HL-60/S4 treated with retinoic acid at 250 ng/mL for 4 days and 3 days (cell line): ENCODE data around the gene TBCB.
"Not testable (repeated sequence)": the region's sequence is repeated elsewhere in the genome, so short reads cannot be mapped to it uniquely, and the experiment has no call there.

Experiments used
- in situ Hi-C: fragments of 300-500 bp; cut with MboI; formaldehyde crosslinking; loops from 2 replicates; pipeline ENCODE4 v1.7.0; 2022; ENCODE audit warnings: low sequenced_read_pairs

The TBCB gene

GRCh38 chr19:36115453-36116343, at the start of gene TBCB:
TBCB (plus strand) TSS chr19:36115468; CDS start chr19:36115561, 93 bp downstream.
- in situ Hi-C loops = no loop called here

DNA sequence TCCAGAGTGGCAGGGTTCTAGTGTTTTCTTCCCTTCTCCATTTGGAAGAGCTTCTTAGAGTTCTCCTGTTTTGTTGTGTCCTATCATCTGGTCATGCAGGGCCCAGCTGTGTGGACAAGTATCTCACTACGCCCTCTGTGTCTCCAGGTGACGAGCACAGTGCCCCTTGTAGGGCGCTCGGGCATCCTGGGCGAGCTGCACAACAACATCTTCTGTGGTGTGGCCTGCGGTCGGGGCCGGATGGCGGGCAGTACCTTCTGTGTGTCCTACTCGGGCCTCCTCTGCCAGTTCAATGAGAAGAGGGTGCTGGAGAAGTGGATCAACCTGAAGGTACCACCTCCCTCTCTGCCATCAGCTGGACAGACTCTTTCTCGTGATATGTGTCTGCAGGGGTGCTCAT, 47.6 kb upstream of the TBCB start:
- in situ Hi-C loops = no loop called here

DNA sequence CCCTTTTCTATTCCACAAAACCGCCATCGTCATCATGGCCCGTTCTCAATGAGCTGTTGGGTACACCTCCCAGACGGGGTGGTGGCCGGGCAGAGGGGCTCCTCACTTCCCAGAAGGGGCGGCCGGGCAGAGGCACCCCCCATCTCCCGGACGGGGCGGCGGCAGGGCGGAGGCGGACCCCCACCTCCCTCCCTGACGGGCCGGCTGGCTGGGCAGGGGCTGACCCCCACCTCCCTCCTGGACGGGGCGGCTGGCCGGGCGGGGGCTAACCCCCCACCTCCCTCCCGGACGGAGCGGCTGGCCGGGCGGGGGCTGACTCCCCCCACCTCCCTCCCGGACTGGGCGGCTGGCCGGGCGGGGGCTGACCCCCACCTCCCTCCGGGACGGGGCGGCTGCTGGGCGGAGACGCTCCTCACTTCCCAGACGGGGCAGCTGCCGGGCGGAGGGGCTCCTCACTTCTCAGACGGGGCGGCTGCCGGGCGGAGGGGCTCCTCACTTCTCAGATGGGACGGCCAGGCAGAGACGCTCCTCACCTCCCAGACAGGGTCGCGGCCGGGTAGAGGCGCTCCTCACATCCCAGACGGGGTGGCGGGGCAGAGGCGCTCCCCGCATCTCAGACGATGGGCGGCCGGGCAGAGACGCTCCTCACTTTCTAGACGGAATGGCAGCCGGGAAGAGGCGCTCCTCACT, 46.3 kb upstream of the TBCB start:
- in situ Hi-C loops = not testable (repeated sequence)

- in situ Hi-C loops = no loop called here
Observed at GRCh38 chr19:36072081-36072480, 43.2 kb upstream of the TBCB start.

DNA sequence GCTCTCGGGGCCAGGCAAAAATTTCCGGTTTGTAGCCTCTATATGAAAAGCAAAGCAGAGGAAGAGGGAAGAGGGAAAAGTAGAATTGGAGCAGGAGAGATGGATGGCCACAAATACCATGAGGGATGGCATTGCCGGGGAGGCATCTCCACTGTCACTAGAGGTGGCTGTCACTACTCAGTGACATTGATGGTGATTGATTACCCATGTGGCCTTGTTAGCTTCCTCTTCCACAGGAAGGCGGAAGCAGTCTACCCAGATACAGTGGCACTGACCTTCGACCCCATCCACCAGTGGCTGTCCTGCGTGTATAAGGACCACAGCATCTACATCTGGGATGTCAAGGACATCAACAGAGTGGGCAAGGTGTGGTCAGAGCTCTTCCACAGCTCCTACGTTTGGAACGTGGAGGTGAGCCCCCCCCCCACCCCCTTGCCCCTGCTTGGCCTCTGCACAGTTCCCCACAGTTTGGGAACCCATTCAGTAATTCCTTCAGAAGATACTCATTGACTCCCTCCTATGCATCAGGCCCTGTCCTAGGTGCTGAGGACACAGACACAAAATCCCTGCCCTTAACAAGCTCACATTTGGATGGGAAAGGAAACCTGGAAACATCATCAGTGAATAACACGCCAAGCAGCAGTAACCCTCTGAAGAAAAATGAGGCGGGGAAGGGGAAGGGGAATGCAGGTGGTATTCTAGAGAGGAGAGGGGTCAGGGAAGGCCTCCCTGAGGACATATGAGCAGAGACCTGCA, 42.0 kb upstream of the TBCB start:
- in situ Hi-C loops = no loop called here

- in situ Hi-C loops = no loop called here
Observed at GRCh38 chr19:36079389-36079945, 35.8 kb upstream of the TBCB start.

GRCh38 chr19:36081385-36081784, 33.9 kb upstream of the TBCB start:
- in situ Hi-C loops = no loop called here

GRCh38 chr19:36081894-36082293, 33.4 kb upstream of the TBCB start:
- in situ Hi-C loops = no loop called here

- in situ Hi-C loops = no loop called here
Observed at GRCh38 chr19:36082916-36083315, 32.4 kb upstream of the TBCB start.

DNA sequence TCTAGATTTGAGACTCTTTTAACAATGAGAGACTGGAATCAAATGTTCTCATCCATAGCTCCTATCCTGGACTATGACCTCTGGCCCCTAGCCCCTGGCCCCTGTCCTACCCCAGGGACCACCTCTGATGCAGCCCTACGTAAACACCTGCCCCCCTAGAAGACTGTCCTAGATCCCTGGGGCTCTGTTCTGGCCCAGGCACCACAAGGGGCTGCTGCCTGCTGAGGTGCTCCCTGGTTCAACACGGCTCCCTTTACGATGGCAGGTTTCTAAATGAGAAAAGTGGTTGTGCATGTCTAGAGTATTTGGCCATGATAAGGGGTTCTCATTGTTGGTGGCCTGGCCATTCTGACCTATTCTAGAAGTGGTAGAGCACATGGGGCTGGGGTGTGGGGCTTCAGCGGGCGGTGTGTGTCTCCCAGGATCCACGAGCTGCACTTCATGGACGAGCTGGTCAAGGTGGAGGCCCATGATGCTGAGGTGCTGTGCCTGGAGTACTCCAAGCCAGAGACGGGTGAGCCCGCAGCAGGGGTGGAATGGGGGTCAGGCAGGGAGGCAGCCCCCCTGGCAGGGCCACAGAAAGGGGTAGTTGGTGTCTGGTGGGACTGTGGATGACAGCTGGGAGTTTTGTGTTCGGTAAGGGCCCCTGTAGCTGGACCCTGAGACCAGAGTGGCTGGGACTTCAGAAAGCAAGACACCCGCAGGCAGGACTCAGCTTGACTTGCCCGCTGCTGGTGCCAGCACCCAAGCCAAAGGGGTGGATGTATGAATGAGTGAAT, 30.8 kb upstream of the TBCB start:
- in situ Hi-C loops = no loop called here

- in situ Hi-C loops = no loop called here
Observed at GRCh38 chr19:36086326-36086725, 28.9 kb upstream of the TBCB start.

DNA sequence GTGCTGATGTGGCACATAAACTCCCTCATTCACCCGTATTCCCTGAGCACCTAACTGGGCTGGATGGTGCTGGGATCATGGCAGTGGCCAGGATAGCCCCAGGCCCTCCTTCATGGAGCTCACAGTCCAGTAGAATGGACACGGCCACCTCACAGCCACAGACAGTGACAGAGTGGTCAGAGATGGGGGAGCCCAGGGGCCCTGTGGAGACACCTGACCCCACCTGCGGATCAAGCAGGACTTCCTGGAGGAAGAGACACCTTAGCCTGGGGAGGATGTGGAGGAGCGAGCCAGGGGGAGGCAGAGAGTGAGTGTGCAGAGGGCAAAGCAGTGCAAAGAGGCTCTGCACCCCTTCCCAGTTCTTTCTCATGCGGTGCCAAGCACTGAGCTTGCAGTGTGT, 25.4 kb upstream of the TBCB start:
- in situ Hi-C loops = no loop called here

DNA sequence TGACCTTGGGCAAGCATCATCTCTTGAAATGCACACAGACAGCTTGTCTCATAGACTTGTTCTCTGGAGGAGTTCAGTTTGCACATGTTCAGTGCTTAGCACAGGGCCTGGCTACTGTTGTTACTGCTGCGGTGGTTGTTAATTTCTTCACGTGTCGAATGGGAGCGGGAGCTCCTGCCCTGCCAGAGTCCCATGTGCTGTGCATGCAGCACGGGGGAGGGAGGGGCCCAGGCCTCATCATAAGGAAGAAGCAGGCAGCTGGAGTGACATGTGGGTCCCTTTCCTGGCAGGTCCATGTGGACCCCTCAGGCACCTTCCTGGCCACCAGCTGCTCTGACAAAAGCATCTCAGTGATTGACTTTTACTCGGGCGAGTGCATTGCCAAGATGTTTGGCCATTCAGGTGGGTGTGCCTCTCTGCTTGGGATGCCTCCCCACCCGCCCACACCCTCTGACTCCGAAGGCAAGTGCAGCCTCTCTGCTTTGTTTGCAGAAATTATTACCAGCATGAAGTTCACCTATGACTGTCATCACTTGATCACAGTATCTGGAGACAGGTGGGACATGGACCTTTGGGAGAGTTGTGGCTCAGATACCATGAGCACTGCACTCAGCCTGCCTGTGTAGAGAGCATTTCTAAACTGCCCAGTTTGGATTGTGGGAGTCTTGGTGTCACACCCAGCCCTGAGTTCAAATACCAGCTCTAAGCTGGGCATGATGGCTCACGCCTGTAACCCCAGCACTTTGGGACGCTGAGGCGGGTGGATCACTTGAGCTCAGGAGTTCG, 24.2 kb upstream of the TBCB start:
- in situ Hi-C loops = no loop called here

- in situ Hi-C loops = no loop called here
Observed at GRCh38 chr19:36092566-36092965, 22.7 kb upstream of the TBCB start.

DNA sequence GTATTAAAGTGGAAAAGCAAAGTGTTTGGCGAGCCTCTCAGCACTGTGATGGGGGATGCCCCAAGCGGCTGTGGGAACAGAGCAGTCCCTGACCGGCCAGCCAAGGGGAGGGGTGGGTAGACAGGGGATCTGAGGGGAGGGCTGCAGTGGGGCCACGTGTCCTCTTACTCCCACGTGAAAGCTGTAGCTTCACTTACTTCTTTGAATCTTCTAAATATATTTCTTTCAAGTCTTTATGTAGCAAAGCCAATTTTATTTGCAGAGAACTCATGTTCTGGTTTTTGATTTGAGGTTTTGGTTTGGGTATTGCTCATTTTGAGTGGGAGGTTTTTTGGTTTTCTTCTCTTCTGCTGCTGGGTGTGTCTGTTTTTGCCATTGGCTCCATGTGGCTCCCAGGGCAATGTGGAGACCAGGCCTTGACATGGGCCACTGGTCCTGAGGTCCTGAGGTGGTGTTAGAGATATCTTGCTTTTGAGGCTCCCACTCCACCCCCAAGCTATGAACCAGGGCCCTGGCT, 22.1 kb upstream of the TBCB start:
- in situ Hi-C loops = no loop called here

GRCh38 chr19:36093687-36094086, 21.6 kb upstream of the TBCB start:
- in situ Hi-C loops = no loop called here

DNA sequence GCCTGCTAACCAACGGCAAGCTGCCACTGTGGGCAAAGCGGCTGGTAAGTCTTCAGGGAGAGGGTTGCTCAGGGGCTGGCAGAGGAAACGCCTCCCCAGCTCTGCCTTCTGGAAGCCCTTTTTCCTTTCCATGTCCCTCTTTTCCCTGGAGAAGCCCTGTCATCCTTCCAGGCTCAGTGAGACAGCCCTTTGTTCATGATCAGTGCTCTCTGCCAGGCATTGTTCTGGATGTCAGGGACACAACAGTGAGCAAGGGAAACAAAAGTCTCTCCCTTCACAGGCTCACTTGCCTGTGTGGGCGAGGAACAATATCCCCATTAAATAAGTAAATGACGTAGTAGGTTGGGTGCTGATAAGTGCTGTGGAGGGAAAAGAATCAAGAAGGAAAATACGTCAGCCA, 18.2 kb upstream of the TBCB start:
- in situ Hi-C loops = no loop called here

DNA sequence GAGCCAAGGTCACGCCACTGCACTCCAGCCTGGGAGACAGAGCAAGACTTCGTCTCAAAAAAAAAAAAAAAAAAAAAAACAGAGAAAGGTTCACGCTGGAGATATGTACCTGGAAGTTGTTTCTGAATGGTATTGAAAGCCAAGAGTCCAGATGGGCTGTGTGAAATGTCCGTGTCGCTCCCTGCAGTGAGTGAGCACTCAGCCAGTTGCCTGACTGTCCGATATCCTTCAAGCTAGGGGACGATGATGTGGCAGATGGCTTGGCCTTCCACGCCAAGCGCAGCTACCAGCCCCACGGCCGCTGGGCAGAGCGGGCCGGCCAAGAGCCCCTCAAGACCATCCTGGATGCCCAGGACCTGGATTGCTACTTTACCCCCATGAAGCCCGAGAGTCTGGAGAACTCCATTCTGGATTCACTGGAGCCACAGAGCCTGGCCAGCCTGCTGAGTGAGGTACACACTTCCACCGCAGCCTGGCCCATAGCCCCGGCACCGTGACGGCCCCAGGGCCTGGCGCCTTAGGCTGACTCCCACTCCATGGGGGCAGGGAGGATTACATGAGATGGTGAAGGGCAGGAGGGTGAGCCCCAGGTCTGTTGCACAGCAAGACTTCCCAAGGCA, 16.0 kb upstream of the TBCB start:
- in situ Hi-C loops = no loop called here

- in situ Hi-C loops = no loop called here
Observed at GRCh38 chr19:36100476-36100875, 14.8 kb upstream of the TBCB start.
